ENCODE data around the gene FCER2. TPM values are rescaled to one million over a fixed set of nuclear protein-coding genes. Genes with fewer than 3 reads are reported as not detected.
"Not testable (repeated sequence)": the region's sequence is repeated elsewhere in the genome, so short reads cannot be mapped to it uniquely, and the experiment has no call there.

The FCER2 gene, protein sequence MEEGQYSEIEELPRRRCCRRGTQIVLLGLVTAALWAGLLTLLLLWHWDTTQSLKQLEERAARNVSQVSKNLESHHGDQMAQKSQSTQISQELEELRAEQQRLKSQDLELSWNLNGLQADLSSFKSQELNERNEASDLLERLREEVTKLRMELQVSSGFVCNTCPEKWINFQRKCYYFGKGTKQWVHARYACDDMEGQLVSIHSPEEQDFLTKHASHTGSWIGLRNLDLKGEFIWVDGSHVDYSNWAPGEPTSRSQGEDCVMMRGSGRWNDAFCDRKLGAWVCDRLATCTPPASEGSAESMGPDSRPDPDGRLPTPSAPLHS
- total RNA-seq, result not detected in 2 replicates

GRCh38 chr19:7701654-7702457, at the start of gene FCER2:
Gene FCER2 (minus strand): TSS chr19:7702131. CDS start chr19:7699760, 2,371 bp downstream.
- TF ChIP-seq, protein P1, sequence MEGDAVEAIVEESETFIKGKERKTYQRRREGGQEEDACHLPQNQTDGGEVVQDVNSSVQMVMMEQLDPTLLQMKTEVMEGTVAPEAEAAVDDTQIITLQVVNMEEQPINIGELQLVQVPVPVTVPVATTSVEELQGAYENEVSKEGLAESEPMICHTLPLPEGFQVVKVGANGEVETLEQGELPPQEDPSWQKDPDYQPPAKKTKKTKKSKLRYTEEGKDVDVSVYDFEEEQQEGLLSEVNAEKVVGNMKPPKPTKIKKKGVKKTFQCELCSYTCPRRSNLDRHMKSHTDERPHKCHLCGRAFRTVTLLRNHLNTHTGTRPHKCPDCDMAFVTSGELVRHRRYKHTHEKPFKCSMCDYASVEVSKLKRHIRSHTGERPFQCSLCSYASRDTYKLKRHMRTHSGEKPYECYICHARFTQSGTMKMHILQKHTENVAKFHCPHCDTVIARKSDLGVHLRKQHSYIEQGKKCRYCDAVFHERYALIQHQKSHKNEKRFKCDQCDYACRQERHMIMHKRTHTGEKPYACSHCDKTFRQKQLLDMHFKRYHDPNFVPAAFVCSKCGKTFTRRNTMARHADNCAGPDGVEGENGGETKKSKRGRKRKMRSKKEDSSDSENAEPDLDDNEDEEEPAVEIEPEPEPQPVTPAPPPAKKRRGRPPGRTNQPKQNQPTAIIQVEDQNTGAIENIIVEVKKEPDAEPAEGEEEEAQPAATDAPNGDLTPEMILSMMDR (IDR thresholded peaks at IDR 0.05; ENCODE audit: insufficient read depth, low read depth, low read length), result no peak
- no peak within 1 kb of the TSS for H3K4me3 ChIP-seq (ENCODE audit: low read depth, low read length)
- DNase-seq (ENCODE audit: low read depth), result no peak

- TF ChIP-seq, protein P1 (IDR thresholded peaks at IDR 0.05; ENCODE audit: insufficient read depth, low read depth, low read length), result no peak
- peak; percentile 1 for DNase-seq (ENCODE audit: low read depth)
- no peak overlapping the region for H3K4me3 ChIP-seq (ENCODE audit: low read depth, low read length)
Observed at GRCh38 chr19:7751157-7751783, 49.3 kb upstream of the FCER2 start.

DNA sequence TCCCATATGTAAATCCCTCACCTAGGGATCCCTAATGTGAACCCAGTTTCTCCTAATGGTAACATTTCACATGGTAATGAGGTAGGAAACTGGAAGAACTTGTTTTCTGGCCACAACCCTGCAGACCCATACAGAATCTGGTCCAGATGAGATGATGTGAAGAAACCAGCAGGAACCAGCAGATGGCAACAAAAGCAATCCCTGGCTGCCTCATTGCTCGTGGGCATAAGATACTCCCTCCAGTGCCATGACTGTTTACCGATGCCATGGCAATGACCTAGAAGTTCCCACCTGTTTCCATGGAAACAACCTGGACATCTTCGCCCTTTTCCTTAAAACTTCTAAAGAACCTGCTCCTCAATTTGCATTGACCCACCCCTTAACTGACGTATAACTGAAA, 46.8 kb upstream of the FCER2 start:
- TF ChIP-seq, protein P1 (IDR thresholded peaks at IDR 0.05; ENCODE audit: insufficient read depth, low read depth, low read length), result peak; percentile 11
- H3K4me3 ChIP-seq (ENCODE audit: low read depth, low read length), result no peak overlapping the region
- DNase-seq (ENCODE audit: low read depth), result peak; percentile 6

DNA sequence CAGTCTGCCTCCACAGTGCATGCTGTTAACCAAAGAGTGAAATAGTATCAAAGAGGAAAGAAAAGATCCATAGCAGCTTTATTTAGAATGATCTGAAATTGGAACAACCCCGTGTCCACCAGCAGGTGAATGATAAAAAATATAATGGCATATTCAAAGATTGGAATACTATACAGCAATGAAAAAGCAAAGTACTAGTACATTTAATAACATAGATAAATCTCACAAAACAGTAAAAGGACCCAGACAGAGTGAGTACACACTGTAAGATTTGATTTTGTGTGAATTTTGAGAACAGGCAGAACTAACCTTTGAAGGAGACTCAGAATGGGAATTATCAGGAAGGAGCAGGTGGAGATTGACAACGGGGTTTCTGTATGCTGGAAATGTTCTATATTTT, 46.2 kb upstream of the FCER2 start:
- no peak for DNase-seq (ENCODE audit: low read depth)
- TF ChIP-seq, protein P1 (IDR thresholded peaks at IDR 0.05; ENCODE audit: insufficient read depth, low read depth, low read length), result no peak
- no peak overlapping the region for H3K4me3 ChIP-seq (ENCODE audit: low read depth, low read length)

DNA sequence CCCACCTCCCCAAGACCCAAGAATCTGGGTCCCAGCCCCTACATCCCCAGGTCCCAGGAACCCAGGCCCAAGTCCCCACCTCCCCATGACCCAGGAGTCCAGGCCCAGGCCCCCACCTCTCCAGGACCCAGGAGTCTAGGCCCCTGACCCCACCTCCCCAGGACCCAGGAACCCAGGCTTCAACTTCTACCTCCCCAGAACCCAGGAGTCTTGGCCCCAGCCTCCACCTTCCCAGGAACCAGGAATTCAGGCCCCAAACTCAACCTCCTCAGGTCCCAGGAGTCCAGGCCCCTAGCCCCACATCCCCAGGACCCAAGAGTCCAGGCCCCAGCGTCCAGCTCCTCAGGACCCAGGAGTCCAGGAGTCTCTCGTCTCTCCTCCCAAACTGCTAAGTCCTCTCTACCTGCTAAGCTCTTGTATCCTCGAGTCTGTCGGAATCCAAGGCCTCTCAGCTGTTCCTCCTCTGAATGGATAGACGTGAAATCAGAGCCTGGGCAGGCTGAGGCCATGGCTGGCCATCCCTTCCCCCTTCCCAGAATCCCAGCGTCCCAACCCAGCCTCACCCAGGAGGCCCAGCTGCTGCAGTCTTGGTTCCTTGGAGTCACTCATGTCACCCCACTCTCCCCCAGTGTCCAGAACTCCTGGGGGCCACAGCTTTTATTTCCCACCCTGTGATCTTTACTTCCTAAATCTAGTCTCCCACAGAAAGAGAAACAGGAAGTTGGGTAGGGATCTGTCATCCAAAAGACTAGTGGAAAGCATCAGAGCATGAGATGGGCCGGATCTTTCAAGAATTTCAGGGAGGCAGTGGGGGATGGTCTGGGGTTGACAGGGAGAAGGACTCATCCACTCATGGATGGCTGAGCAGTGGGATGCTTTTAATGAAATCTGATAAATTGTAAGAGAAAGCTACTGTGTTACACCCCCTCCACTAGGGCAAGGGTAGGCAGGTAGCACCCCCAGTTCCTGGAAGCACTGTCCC, 45.3 kb upstream of the FCER2 start, which contains the start of gene CD209:
Gene CD209 (minus strand): TSS at position 632 of the 982 bp plus-strand sequence. CDS start 23 bp downstream, at position 609.
- no peak for DNase-seq (ENCODE audit: low read depth)
- TF ChIP-seq, protein P1 (IDR thresholded peaks at IDR 0.05; ENCODE audit: insufficient read depth, low read depth, low read length), result no peak
- H3K4me3 ChIP-seq (ENCODE audit: low read depth, low read length), result no peak within 1 kb of the TSS

- not testable (repeated sequence) for H3K4me3 ChIP-seq (ENCODE audit: low read depth, low read length); DNase-seq (ENCODE audit: low read depth)
Observed at GRCh38 chr19:7746306-7746705, 44.4 kb upstream of the FCER2 start.

Measured in fibroblast of villous mesenchyme (primary cell).